Uterus (tissue), 2 donors: ENCODE results near the gene CEP104.

ENCODE experiments used
- POLR2A ChIP-seq, 2 donors: fragments of 450-650 bp; IDR thresholded peaks; one replicate each; pipeline ENCODE4 v1.6.1; 2016; ENCODE audit warnings: antibody characterized with exemption in 2 of 2, mild to moderate bottlenecking in 1 of 2, moderate library complexity in 1 of 2
- TF ChIP-seq, protein P1 (sequence below), 4 experiments: fragments of 200-600 bp in 2 of 4; fragments of 450-650 bp in 2 of 4; sonication (generic) in 2 of 4; IDR thresholded peaks; one replicate each; pipeline ENCODE4 v1.5.1; 2016 to 2019; ENCODE audit warnings: antibody characterized with exemption in 4 of 4, mild to moderate bottlenecking in 2 of 4, moderate library complexity in 1 of 4

DNA sequence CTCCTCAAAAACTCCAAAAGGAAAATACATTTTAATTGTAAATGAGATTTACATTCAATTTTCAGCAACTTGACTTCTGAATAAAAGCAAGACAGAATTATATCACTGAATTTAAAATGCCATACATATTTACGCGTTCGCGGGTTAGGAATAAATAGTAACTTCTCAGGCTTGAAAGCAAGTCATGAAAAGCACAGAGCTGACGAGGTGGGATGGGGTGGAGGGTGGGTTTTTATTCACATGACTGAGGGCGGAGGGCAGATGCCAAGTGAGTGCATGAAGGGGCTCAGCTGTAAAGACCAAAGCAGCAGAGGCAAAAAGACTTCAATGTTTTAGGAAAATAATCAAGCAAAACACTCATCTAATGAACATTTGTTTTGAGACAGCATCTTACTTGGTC lies 5.7 kb downstream of the CEP104 start:
- TF ChIP-seq, protein P1, sequence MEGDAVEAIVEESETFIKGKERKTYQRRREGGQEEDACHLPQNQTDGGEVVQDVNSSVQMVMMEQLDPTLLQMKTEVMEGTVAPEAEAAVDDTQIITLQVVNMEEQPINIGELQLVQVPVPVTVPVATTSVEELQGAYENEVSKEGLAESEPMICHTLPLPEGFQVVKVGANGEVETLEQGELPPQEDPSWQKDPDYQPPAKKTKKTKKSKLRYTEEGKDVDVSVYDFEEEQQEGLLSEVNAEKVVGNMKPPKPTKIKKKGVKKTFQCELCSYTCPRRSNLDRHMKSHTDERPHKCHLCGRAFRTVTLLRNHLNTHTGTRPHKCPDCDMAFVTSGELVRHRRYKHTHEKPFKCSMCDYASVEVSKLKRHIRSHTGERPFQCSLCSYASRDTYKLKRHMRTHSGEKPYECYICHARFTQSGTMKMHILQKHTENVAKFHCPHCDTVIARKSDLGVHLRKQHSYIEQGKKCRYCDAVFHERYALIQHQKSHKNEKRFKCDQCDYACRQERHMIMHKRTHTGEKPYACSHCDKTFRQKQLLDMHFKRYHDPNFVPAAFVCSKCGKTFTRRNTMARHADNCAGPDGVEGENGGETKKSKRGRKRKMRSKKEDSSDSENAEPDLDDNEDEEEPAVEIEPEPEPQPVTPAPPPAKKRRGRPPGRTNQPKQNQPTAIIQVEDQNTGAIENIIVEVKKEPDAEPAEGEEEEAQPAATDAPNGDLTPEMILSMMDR (IDR thresholded peaks at IDR 0.05) = no peak
- TF ChIP-seq POLR2A (IDR thresholded peaks at IDR 0.05) = no peak
